RWPE1 (cell line): ENCODE data around the gene CPN1.
"Not testable (repeated sequence)": the region's sequence is repeated elsewhere in the genome, so short reads cannot be mapped to it uniquely, and the experiment has no call there.

Source experiments
- CTCF ChIA-PET: fragments of 350-600 bp; sonication (Branson Sonifier 250); formaldehyde crosslinking; extraction: SDS; loops from one replicate; lab custom pipeline; 2021; lab: Yijun Ruan, JAX
- POLR2A ChIA-PET: fragments of 400-600 bp; formaldehyde crosslinking; extraction: SDS; loops from one replicate; lab custom pipeline; 2020; ENCODE audit warnings: antibody characterized with exemption; ENCODE audit not compliant: low non-redundant PET; lab: Yijun Ruan, JAX
- DNase-seq: peaks from one replicate; pipeline ENCODE4 v3.0.0; 2012; ENCODE audit warnings: low spot score
- H3K27ac ChIP-seq: fragments of 450-650 bp; 2 replicates; pipeline ENCODE4 v1.5.1; 2017
- CTCF ChIP-seq: fragments of 450-650 bp; conservative IDR thresholded peaks from 2 replicates; pipeline ENCODE4 v1.5.1; 2017; ENCODE audit warnings: low read depth, mild to moderate bottlenecking

The CPN1 gene

DNA sequence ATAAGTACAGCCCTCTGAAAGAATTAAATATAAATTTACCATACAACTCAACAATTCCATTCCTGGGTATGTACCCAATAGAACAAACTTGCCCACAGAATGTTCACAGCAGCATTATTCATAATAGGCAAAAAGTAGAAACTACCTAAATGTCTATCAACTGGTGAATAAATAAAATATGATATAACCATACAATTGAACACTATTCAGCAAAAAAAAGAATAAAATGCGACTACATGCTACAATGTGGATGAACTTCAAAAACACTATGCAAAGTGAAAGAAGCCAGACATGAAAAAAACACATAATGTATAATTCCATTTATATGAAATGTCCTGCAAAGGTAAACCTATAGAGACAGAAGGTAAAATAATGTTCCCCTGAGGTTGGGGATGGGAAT lies 2.0 kb upstream of the CPN1 start:
- no peak for DNase-seq
- no peak for TF ChIP-seq CTCF
- CTCF ChIA-PET: interaction anchor here (0.6 to 1.3 kb wide), 2 partner anchors 177 to 259 kb away, joined by 3 to 5 read pairs; no protein-coding TSS in a partner anchor
- H3K27ac ChIP-seq: no peak overlapping the region
- POLR2A ChIA-PET: no interaction called here

DNA sequence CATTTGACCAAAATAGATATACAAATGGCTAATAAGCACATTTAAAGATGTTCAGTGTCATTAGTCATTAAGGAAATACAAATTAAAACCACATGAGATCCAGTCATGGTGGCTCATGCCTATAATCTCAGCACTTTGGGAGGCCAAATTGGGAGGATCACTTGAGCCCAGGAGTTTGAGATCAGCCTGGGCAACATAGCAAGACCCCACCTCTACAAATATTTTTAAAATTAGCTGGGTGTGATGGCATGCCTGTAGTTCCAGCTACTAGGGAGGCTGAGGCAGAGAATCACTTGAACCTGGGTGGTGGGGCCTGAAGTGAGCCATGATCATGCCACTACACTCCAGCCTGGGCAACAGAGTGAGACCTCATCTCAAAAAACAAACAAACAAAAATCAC lies 607 bp upstream of the CPN1 start:
- POLR2A ChIA-PET, H3K27ac ChIP-seq, DNase-seq: not testable (repeated sequence)
- CTCF ChIA-PET: interaction anchor here (1.3 kb wide), 1 partner anchor 176 kb away, joined by 3 read pairs; no protein-coding TSS in a partner anchor

GRCh38 chr10:100076750-100077149 lies 4.9 kb downstream of the CPN1 start:
- CTCF ChIA-PET: interaction anchor here (0.6 kb wide), 1 partner anchor 317 kb away, joined by 4 read pairs; no protein-coding TSS in a partner anchor
- H3K27ac ChIP-seq: no peak overlapping the region
- POLR2A ChIA-PET: no interaction called here
- no peak for DNase-seq
- no peak for TF ChIP-seq CTCF

DNA sequence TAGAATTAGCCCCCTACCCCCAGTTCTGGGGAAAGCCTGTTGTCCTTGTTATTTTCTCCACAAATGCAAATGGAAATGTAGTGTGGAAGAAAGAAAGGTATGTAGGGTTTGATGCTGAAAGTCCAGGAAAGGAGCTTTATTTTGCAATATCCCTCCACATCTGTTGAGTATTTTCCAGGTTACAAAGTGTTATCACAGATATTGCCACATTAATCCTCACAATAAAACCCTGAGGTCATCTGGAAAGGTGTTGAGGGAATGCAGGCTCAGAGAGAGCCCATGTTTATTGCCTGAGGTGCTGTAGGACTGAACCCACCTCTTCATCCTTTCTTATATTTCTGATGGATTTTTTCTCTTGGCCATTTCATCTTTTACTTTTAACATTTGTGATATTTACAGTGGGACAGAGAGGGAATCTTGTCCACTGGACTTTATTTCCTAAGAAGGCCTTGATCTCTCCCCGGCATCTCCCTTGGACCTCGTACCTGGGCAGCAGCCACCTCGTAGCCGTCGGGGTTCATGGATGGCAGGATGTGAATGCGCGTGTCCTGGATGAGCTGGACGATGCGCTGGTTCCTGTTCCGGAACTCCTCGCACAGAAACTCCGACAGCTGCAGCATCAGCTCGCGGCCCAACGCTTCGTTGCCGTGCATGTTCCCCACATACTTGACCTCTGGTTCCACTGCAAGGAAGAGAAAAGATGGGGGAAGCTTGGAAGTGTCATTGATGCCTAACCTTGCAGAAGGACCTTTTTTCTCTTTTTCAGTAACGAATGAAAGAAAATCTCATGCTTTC lies 6.0 kb downstream of the CPN1 start:
- ChIA-PET POLR2A (no interaction called here), CTCF (no interaction called here)
- no peak for TF ChIP-seq CTCF
- H3K27ac ChIP-seq: no peak overlapping the region
- no peak for DNase-seq

GRCh38 chr10:100072514-100072913 lies 9.2 kb downstream of the CPN1 start:
- TF ChIP-seq CTCF: no peak
- ChIA-PET CTCF (interaction anchor here (0.7 kb wide), 1 partner anchor 226 kb away, joined by 3 read pairs; no protein-coding TSS in a partner anchor), POLR2A (no interaction called here)
- no peak for DNase-seq
- no peak overlapping the region for H3K27ac ChIP-seq

DNA sequence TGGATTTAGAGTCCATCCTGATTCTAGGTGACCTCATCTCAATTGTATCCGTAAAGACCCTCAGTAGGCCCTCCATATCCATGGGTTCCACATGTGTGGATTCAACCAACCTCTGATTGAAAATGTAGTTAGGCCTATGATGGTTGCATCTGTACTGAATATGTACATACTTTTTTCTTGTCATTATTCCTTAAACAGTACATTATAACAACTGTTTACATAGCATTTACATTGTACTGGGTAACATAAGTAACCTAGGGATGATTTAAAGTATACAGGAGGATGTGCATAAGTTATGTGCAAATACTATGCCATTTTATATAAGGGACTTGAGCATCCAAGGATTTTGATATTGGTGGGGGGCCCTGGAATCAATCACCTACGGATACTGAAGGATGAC lies 10.1 kb downstream of the CPN1 start:
- no peak for DNase-seq
- POLR2A ChIA-PET: no interaction called here
- no peak overlapping the region for H3K27ac ChIP-seq
- no peak for TF ChIP-seq CTCF
- CTCF ChIA-PET: no interaction called here

DNA sequence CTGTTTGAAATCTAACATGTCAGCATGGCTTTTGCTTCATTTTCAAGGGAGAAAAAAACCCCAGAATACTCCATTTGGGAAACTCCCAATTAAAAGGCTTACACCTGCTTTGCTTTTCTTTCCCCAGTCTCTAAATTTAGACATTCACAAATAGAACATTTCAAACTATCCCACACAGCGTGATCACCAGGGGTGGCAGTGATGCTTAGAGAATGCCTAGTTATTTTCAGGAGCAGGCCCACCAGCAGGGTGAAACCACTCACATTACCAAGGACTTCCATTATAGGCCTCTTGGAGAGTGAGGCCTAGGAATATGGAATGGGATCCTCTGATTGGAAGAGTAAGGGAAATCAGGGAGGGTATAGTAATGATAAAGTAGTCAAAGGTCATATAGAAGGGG lies 14.2 kb downstream of the CPN1 start:
- CTCF ChIA-PET: no interaction called here

More for the DNA sequence above, 14.2 kb downstream of the CPN1 start:
- H3K27ac ChIP-seq: no peak overlapping the region
- TF ChIP-seq CTCF: no peak
- no peak for DNase-seq
- POLR2A ChIA-PET: no interaction called here
